Neural progenitor cell (in vitro differentiated cells): ENCODE measurements around the gene CSNK2A1.

Experiments used
- EZH2 ChIP-seq: fragments of 200-600 bp; sonication (generic); IDR thresholded peaks from 2 replicates; pipeline ENCODE4 v1.6.1; 2017; ENCODE audit warnings: antibody characterized with exemption, mild to moderate bottlenecking, moderate library complexity
- TF ChIP-seq, protein P1 (sequence below): fragments of 200-600 bp; sonication (generic); IDR thresholded peaks from 2 replicates; pipeline ENCODE4 v1.5.1; 2017; ENCODE audit warnings: antibody characterized with exemption, mild to moderate bottlenecking

DNA sequence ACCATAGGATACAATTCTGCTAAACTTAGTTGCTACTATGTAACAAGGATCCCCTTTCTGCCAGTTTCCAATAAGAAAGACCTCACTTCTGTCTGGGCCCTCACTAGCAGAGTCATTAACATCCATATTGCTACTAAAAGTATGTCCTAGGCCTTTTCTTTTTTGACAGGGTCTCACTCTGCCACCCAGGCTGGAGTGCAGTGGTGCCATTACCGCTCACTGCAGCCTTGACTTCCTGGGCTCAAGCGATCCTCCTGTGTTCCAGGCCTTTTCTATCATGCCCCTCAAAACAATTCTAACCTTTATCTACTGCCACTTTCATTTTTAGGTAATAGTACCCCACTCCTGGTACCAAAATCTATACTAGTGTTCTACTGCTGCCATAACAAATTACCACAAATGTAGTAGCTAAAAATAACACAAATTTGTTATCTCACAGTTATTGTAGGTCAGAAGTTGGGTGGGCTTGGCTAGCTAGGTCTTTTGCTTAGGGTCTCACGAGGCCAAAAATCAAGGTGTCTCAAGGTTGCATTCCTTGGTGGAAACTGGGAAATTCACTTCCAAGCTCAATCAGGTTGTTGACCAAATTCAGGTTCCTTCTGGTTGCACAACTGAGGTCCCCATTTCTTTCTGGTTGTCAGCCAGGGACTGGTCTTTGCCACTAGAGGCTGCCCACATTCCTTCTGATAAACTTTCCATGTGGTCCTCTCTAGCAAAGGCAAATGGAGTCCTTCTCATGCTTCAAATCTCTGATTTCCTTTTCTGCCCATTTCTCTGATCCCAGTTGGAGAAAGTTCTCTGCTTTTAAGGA, 3.0 kb downstream of the CSNK2A1 start:
- TF ChIP-seq, protein P1, sequence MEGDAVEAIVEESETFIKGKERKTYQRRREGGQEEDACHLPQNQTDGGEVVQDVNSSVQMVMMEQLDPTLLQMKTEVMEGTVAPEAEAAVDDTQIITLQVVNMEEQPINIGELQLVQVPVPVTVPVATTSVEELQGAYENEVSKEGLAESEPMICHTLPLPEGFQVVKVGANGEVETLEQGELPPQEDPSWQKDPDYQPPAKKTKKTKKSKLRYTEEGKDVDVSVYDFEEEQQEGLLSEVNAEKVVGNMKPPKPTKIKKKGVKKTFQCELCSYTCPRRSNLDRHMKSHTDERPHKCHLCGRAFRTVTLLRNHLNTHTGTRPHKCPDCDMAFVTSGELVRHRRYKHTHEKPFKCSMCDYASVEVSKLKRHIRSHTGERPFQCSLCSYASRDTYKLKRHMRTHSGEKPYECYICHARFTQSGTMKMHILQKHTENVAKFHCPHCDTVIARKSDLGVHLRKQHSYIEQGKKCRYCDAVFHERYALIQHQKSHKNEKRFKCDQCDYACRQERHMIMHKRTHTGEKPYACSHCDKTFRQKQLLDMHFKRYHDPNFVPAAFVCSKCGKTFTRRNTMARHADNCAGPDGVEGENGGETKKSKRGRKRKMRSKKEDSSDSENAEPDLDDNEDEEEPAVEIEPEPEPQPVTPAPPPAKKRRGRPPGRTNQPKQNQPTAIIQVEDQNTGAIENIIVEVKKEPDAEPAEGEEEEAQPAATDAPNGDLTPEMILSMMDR = no peak
- TF ChIP-seq EZH2 = no peak
